ENCODE measurements around the gene NNAT.

DNA sequence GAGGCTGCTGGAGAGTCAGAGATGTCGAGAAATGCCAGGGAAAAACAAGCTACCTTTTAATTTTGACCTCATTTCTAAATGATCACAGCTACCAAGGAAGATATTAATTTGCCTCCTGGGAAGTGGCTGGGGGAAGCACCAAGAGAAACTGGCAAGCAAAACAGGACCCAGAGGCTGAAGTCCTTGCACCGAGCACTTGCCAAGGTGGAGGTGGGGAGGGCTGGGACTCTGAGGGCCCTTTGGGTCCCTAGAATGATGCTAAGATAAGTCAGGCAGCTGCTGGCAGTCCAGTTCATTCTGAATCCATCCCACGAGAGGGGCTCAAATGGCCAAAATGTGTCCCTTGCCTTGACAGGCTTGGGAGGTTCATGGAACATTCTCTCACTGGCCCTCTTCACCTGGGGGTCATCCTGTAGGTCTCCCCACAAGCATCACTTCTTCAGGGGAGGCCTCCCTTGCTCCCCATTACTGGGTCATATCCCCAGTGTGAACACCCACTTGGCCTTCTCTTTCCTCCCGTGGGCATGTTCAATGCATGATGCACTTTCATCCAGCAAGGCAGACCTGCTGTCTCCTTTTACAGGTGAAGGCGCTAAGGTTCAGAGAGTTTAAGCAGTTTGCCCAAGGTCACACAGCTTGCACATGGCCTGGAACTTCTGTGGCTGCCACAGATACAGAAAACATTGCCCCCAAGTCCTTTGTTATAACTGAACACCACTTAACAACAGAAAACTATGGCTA is 45.7 kb downstream of the NNAT start:
- TF ChIP-seq EZH2phosphoT487 (IDR thresholded peaks at IDR 0.05; ENCODE audit: insufficient read depth, low read depth) (no peak), EZH2 (IDR thresholded peaks at IDR 0.05; ENCODE audit: insufficient read depth, poor library complexity, severe bottlenecking) (no peak)

All from GM23248 (cell line).